Measurements from ENCODE around the gene PTPRU. TPM values are rescaled to one million over a fixed set of nuclear protein-coding genes. Genes with fewer than 3 reads are reported as not detected.

Gene PTPRU
- total RNA-seq, 1 experiment from 2014 or later = 41.4 TPM

- no TSS peak for BruUV-seq (replicated peaks)
- Histone ChIP-seq H3K9me3 (no peaks in the 10 kb centered on the region), H3K36me3 (ENCODE audit: control insufficient read depth, insufficient read depth, low read length) (no peaks in the 10 kb centered on the region), H3K27me3 (replicated peaks; ENCODE audit: control insufficient read depth, insufficient read depth, low read length) (no peaks in the 10 kb centered on the region), H3K4me1 (peaks cover 12% of the 10 kb centered on the region), H3K4me3 (ENCODE audit: low read depth, low read length) (no peak overlapping the region)
- Mint-ChIP-seq H3K9me3 (ENCODE audit: unreplicated experiment) (no peaks in the 10 kb centered on the region), H3K27me3 (ENCODE audit: insufficient read depth, unreplicated experiment) (no peaks in the 10 kb centered on the region), H3K27ac (ENCODE audit: unreplicated experiment) (no peak overlapping the region), H3K4me1 (ENCODE audit: low read depth, unreplicated experiment) (no peaks in the 10 kb centered on the region), H3K36me3 (ENCODE audit: insufficient read depth, unreplicated experiment) (peaks cover 12% of the 10 kb centered on the region), H3K4me3 (ENCODE audit: unreplicated experiment) (no peak overlapping the region)
- POLR2A ChIA-PET = interaction anchor here (0.7 to 1.9 kb wide), 2 partner anchors 16 to 74 kb away, joined by 3 to 15 read pairs; partner anchors contain the start of gene SRSF4
- intact Hi-C loops (cut with micrococcal nuclease; ENCODE audit: unreplicated experiment) = loop anchor here (1.0 kb wide), 1 partner anchor 315 kb away; no protein-coding TSS in a partner anchor
- DNase-seq = peak; percentile 53 to 55
- TF ChIP-seq CTCF (IDR thresholded peaks at IDR 0.05; ENCODE audit: insufficient read depth in 1 of 2, low read depth in 1 of 2, low read length in 1 of 2, severe bottlenecking in 1 of 2, unreplicated experiment in 1 of 2) = peak; percentile 29 to 46
- CTCF ChIA-PET = interaction anchor here (0.6 to 1.6 kb wide), 15 partner anchors 11 to 323 kb away, joined by 3 to 28 read pairs (median 4); partner anchors contain the start of genes SRSF4 and TMEM200B
These were observed 38.8 kb upstream of the PTPRU start for GRCh38 chr1:29197590-29197924.

DNA sequence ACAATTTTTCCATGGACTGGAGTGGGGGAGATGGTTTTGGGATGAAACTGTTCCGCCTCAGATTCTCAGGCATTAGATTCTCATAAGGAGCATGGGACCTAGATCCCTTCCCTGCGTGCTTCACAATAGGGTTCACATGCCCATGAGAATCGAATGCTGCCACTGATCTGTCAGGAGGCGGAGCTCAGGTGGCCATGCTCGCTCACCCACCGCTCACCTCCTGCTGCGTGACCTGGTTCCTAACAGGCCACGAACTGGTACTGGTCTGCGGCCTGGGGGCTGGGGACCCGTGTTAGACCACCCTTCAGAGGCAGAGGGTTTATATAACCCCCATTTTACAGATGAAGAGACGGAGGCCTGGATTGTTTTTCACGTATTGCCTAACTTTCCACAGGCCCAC lies 38.3 kb upstream of the PTPRU start:
- Mint-ChIP-seq H3K27ac (ENCODE audit: unreplicated experiment) (no peak overlapping the region), H3K4me3 (ENCODE audit: unreplicated experiment) (no peak overlapping the region), H3K27me3 (ENCODE audit: insufficient read depth, unreplicated experiment) (no peaks in the 10 kb centered on the region), H3K36me3 (ENCODE audit: insufficient read depth, unreplicated experiment) (peaks cover 12% of the 10 kb centered on the region), H3K9me3 (ENCODE audit: unreplicated experiment) (no peaks in the 10 kb centered on the region), H3K4me1 (ENCODE audit: low read depth, unreplicated experiment) (no peaks in the 10 kb centered on the region)
- H3K4me1 ChIP-seq = peaks cover 13% of the 10 kb centered on the region
- H3K9me3 ChIP-seq = no peaks in the 10 kb centered on the region
- DNase-seq = no peak
- BruUV-seq (replicated peaks) = no TSS peak
- POLR2A ChIA-PET = interaction anchor here (0.7 to 1.9 kb wide), 2 partner anchors 16 to 75 kb away, joined by 3 to 15 read pairs; partner anchors contain the start of gene SRSF4
- no peaks in the 10 kb centered on the region for H3K36me3 ChIP-seq (ENCODE audit: control insufficient read depth, insufficient read depth, low read length)
- no peaks in the 10 kb centered on the region for H3K27me3 ChIP-seq (replicated peaks; ENCODE audit: control insufficient read depth, insufficient read depth, low read length)
- TF ChIP-seq CTCF (IDR thresholded peaks at IDR 0.05; ENCODE audit: insufficient read depth in 1 of 2, low read depth in 1 of 2, low read length in 1 of 2, severe bottlenecking in 1 of 2, unreplicated experiment in 1 of 2) = no peak
- no peak overlapping the region for H3K4me3 ChIP-seq (ENCODE audit: low read depth, low read length)
- intact Hi-C loops (cut with micrococcal nuclease; ENCODE audit: unreplicated experiment) = loop anchor here (1.0 kb wide), 1 partner anchor 316 kb away; no protein-coding TSS in a partner anchor
- CTCF ChIA-PET = interaction anchor here (0.6 to 1.6 kb wide), 13 partner anchors 10 to 321 kb away, joined by 3 to 28 read pairs (median 5); partner anchors contain the start of genes SRSF4 and TMEM200B

DNA sequence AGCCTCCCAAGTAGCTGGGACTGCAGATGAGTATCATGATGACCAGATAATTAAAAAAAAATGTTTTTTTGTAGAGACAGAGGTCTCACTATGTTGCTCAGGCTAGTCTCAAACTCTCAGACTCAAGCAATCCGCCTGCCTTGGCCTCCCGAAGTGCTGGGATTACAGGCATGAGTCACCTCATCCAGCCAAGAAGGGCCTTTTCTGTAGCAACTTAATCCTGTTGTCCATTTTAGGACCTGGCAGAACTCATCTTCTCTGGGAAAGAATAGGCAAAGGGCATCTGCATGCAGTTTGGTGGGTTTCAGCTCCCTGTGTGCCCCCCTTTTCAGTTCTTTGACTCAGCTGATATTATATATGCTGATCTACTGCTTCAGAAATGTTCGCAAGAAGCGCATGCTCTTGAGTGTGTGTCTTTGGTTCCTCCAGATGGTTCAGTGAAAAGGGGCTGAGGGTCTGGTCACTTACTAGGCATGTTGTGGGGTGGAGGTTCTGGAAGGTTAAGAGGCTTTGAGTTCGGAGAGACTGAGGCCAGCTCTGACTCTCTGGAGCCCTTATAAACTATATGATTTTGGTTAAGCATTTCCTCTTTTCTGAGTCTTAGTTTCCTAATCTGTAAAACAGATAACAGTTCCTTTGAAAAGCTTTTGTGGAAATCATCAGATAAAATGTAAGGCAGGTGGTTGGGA lies 35.3 kb upstream of the PTPRU start:
- Mint-ChIP-seq H3K36me3 (ENCODE audit: insufficient read depth, unreplicated experiment) (peaks cover 17% of the 10 kb centered on the region), H3K27ac (ENCODE audit: unreplicated experiment) (no peak overlapping the region), H3K4me1 (ENCODE audit: low read depth, unreplicated experiment) (no peaks in the 10 kb centered on the region), H3K27me3 (ENCODE audit: insufficient read depth, unreplicated experiment) (no peaks in the 10 kb centered on the region), H3K9me3 (ENCODE audit: unreplicated experiment) (no peaks in the 10 kb centered on the region), H3K4me3 (ENCODE audit: unreplicated experiment) (no peak overlapping the region)
- H3K4me3 ChIP-seq (ENCODE audit: low read depth, low read length) = no peak overlapping the region
- no peak for DNase-seq
- BruUV-seq (replicated peaks) = no TSS peak
- ChIA-PET POLR2A (no interaction called here), CTCF (interaction anchor here (0.6 kb wide), 1 partner anchor 76 kb away, joined by 5 read pairs; no protein-coding TSS in a partner anchor)
- peaks cover 13% of the 10 kb centered on the region for H3K4me1 ChIP-seq
- H3K27me3 ChIP-seq (replicated peaks; ENCODE audit: control insufficient read depth, insufficient read depth, low read length) = no peaks in the 10 kb centered on the region
- no peaks in the 10 kb centered on the region for H3K36me3 ChIP-seq (ENCODE audit: control insufficient read depth, insufficient read depth, low read length)
- no peaks in the 10 kb centered on the region for H3K9me3 ChIP-seq
- intact Hi-C loops (cut with micrococcal nuclease; ENCODE audit: unreplicated experiment) = loop anchor here (5.0 kb wide), 1 partner anchor 169 kb away; no protein-coding TSS in a partner anchor
- TF ChIP-seq CTCF (IDR thresholded peaks at IDR 0.05; ENCODE audit: insufficient read depth in 1 of 2, low read depth in 1 of 2, low read length in 1 of 2, severe bottlenecking in 1 of 2, unreplicated experiment in 1 of 2) = no peak
